HG03342 (cell line): ENCODE results near the gene OR6K2.

Experiments
- ATAC-seq: cut with Tn5 transposase; IDR thresholded peaks from one replicate; pipeline ENCODE4 v1.9.1; 2021; ENCODE audit warnings: mild to moderate bottlenecking, moderate library complexity; ENCODE audit not compliant: unreplicated experiment

OR6K2 gene

GRCh38 chr1:158686111-158687009 is 14.1 kb downstream of the OR6K2 start, which contains the start of gene SPTA1:
SPTA1 (minus strand) TSS chr1:158686715; CDS start chr1:158686517, 198 bp downstream.
- ATAC-seq, result no peak

- no peak for ATAC-seq
Observed at GRCh38 chr1:158685085-158685484, 15.4 kb downstream of the OR6K2 start.

- ATAC-seq, result no peak
Observed at GRCh38 chr1:158681606-158682005, 18.8 kb downstream of the OR6K2 start.

GRCh38 chr1:158679289-158679688 is 21.2 kb downstream of the OR6K2 start:
- no peak for ATAC-seq

GRCh38 chr1:158675563-158676323 is 24.7 kb downstream of the OR6K2 start:
- no peak for ATAC-seq

- ATAC-seq, result no peak
Observed at GRCh38 chr1:158674302-158674701, 26.1 kb downstream of the OR6K2 start.

GRCh38 chr1:158666037-158666436 is 34.4 kb downstream of the OR6K2 start:
- ATAC-seq, result no peak

- no peak for ATAC-seq
Observed at GRCh38 chr1:158654571-158654970, 45.9 kb downstream of the OR6K2 start.

- no peak for ATAC-seq
Observed at GRCh38 chr1:158654086-158654485, 46.4 kb downstream of the OR6K2 start.

- no peak for ATAC-seq
Observed at GRCh38 chr1:158652721-158653334, 47.6 kb downstream of the OR6K2 start.
